Measurements from ENCODE around the gene PDHA1.

PDHA1 gene

GRCh38 chrX:19377799-19378198 is 34.1 kb downstream of the PDHA1 start:
- no peak for DNase-seq

GRCh38 chrX:19381326-19381725 is 37.6 kb downstream of the PDHA1 start:
- DNase-seq = no peak

GRCh38 chrX:19382555-19383145 is 38.9 kb downstream of the PDHA1 start:
- DNase-seq = peak; percentile 5

- DNase-seq = no peak
These were observed 43.0 kb downstream of the PDHA1 start for GRCh38 chrX:19386679-19387078.

- DNase-seq = no peak
These were observed 44.4 kb downstream of the PDHA1 start for GRCh38 chrX:19388064-19388679.

- no peak for DNase-seq
These were observed 45.0 kb downstream of the PDHA1 start for GRCh38 chrX:19388741-19389140.

GRCh38 chrX:19389227-19389845 is 45.6 kb downstream of the PDHA1 start:
- DNase-seq = no peak

- no peak for DNase-seq
These were observed 48.4 kb downstream of the PDHA1 start for GRCh38 chrX:19392078-19392477.

- no peak for DNase-seq
These were observed 49.0 kb downstream of the PDHA1 start for GRCh38 chrX:19392703-19393102.

GRCh38 chrX:19403696-19404095 is 60.0 kb downstream of the PDHA1 start:
- DNase-seq = no peak

- no peak for DNase-seq
These were observed 66.5 kb downstream of the PDHA1 start for GRCh38 chrX:19410259-19410658.

Measured in SIG-M5 (cell line).